MM.1S (cell line): ENCODE measurements around the gene PLOD1.

Source experiments
- EZH2 ChIP-seq: fragments of 300-600 bp; sonication (generic); optimal IDR thresholded peaks from 2 replicates; pipeline ENCODE3; 2017; ENCODE audit warnings: low read depth, mild to moderate bottlenecking, antibody characterized with exemption, low read length, mixed read lengths
- EZH2phosphoT487 ChIP-seq: fragments of 300-600 bp; sonication (generic); IDR thresholded peaks from 2 replicates; pipeline ENCODE4 v1.6.1; 2018; ENCODE audit warnings: antibody characterized with exemption, low read length
- TF ChIP-seq, protein P1 (sequence below): fragments of 300-600 bp; sonication (generic); IDR thresholded peaks from 2 replicates; pipeline ENCODE4 v1.5.1; 2016; ENCODE audit warnings: antibody characterized with exemption, low read length, mixed read lengths

DNA sequence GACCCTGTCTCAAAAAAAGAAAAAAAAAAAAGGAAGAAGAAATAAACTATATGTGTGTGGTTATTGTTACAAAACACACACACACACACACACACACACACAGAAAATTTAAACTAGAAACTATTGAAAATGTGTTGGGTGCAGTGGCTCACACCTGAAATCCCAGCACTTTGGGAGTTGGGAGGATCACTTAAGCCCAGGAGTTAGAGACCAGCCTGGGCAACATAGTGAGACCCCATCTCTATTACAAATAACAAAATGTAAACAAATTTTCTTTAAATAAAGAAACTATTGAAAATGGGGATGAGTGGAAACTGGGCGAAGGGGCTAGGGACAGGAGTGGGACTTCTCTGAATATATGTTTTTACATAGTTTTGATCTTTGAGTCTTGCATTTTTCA, 31.3 kb upstream of the PLOD1 start:
- TF ChIP-seq, protein P1, sequence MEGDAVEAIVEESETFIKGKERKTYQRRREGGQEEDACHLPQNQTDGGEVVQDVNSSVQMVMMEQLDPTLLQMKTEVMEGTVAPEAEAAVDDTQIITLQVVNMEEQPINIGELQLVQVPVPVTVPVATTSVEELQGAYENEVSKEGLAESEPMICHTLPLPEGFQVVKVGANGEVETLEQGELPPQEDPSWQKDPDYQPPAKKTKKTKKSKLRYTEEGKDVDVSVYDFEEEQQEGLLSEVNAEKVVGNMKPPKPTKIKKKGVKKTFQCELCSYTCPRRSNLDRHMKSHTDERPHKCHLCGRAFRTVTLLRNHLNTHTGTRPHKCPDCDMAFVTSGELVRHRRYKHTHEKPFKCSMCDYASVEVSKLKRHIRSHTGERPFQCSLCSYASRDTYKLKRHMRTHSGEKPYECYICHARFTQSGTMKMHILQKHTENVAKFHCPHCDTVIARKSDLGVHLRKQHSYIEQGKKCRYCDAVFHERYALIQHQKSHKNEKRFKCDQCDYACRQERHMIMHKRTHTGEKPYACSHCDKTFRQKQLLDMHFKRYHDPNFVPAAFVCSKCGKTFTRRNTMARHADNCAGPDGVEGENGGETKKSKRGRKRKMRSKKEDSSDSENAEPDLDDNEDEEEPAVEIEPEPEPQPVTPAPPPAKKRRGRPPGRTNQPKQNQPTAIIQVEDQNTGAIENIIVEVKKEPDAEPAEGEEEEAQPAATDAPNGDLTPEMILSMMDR = no peak
- TF ChIP-seq EZH2phosphoT487 (no peak), EZH2 (no peak)
